Liver (tissue), 3 donors: ENCODE data around the gene UACA.

ENCODE experiments used
- RXRA ChIP-seq, 2 donors: IDR thresholded peaks; 2 replicates each; pipeline ENCODE4 v1.6.1; 2017 to 2018; ENCODE audit warnings: antibody characterized with exemption in 2 of 2, mild to moderate bottlenecking in 1 of 2
- TF ChIP-seq, protein P1 (sequence below): fragments of 150-350 bp; IDR thresholded peaks from 2 replicates; pipeline ENCODE4 v1.5.1; 2017; ENCODE audit warnings: improper control_type of control experiment, low read depth, low read length; ENCODE audit not compliant: missing input control
- TF ChIP-seq, protein P2 (sequence below): IDR thresholded peaks from 2 replicates; pipeline ENCODE4 v1.6.1; 2016; ENCODE audit warnings: antibody characterized with exemption, mild to moderate bottlenecking
- TF ChIP-seq, protein P3 (sequence below): IDR thresholded peaks from 2 replicates; pipeline ENCODE4 v1.6.1; 2016; ENCODE audit warnings: antibody characterized with exemption
- donor health status: healthy.
- donor health status: healthy.

DNA sequence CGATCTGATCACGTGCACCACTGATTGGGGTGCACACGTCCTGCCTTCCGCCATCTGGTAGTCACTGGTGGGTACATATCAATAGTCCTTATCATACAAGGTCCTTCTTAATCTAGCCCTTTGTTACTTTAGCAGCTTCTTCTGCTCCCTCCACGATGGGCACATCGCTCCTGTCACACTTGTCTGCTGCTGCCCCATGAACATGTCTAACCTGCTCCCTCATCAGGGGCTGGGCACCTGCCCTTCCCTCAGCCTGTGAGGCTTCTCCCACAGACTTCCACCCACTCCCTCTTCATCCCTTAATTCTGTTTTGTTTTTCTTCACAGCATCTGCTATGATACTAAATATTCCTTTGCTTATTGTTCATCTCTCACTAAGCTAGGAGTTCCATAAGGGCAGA is 82.5 kb downstream of the UACA start:
- TF ChIP-seq, protein P1, sequence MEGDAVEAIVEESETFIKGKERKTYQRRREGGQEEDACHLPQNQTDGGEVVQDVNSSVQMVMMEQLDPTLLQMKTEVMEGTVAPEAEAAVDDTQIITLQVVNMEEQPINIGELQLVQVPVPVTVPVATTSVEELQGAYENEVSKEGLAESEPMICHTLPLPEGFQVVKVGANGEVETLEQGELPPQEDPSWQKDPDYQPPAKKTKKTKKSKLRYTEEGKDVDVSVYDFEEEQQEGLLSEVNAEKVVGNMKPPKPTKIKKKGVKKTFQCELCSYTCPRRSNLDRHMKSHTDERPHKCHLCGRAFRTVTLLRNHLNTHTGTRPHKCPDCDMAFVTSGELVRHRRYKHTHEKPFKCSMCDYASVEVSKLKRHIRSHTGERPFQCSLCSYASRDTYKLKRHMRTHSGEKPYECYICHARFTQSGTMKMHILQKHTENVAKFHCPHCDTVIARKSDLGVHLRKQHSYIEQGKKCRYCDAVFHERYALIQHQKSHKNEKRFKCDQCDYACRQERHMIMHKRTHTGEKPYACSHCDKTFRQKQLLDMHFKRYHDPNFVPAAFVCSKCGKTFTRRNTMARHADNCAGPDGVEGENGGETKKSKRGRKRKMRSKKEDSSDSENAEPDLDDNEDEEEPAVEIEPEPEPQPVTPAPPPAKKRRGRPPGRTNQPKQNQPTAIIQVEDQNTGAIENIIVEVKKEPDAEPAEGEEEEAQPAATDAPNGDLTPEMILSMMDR, result no peak
- TF ChIP-seq RXRA (IDR thresholded peaks at IDR 0.05), result no peak
- TF ChIP-seq, protein P2, sequence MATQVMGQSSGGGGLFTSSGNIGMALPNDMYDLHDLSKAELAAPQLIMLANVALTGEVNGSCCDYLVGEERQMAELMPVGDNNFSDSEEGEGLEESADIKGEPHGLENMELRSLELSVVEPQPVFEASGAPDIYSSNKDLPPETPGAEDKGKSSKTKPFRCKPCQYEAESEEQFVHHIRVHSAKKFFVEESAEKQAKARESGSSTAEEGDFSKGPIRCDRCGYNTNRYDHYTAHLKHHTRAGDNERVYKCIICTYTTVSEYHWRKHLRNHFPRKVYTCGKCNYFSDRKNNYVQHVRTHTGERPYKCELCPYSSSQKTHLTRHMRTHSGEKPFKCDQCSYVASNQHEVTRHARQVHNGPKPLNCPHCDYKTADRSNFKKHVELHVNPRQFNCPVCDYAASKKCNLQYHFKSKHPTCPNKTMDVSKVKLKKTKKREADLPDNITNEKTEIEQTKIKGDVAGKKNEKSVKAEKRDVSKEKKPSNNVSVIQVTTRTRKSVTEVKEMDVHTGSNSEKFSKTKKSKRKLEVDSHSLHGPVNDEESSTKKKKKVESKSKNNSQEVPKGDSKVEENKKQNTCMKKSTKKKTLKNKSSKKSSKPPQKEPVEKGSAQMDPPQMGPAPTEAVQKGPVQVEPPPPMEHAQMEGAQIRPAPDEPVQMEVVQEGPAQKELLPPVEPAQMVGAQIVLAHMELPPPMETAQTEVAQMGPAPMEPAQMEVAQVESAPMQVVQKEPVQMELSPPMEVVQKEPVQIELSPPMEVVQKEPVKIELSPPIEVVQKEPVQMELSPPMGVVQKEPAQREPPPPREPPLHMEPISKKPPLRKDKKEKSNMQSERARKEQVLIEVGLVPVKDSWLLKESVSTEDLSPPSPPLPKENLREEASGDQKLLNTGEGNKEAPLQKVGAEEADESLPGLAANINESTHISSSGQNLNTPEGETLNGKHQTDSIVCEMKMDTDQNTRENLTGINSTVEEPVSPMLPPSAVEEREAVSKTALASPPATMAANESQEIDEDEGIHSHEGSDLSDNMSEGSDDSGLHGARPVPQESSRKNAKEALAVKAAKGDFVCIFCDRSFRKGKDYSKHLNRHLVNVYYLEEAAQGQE, result no peak
- TF ChIP-seq, protein P3, sequence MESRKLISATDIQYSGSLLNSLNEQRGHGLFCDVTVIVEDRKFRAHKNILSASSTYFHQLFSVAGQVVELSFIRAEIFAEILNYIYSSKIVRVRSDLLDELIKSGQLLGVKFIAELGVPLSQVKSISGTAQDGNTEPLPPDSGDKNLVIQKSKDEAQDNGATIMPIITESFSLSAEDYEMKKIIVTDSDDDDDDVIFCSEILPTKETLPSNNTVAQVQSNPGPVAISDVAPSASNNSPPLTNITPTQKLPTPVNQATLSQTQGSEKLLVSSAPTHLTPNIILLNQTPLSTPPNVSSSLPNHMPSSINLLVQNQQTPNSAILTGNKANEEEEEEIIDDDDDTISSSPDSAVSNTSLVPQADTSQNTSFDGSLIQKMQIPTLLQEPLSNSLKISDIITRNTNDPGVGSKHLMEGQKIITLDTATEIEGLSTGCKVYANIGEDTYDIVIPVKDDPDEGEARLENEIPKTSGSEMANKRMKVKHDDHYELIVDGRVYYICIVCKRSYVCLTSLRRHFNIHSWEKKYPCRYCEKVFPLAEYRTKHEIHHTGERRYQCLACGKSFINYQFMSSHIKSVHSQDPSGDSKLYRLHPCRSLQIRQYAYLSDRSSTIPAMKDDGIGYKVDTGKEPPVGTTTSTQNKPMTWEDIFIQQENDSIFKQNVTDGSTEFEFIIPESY, result no peak
